ENCODE data around the gene PACRGL. TPM values are rescaled to one million over a fixed set of nuclear protein-coding genes. Genes with fewer than 3 reads are reported as not detected.

The PACRGL gene
- total RNA-seq, 4 donors from 2014 or later, result 10.8 to 28.6 (median 13.7) TPM

GRCh38 chr4:20666012-20666860, 34.0 kb upstream of the PACRGL start:
- no peaks in the 10 kb centered on the region for H3K4me1 ChIP-seq
- WGBS, 2 donors, result 67 to 83% methylated on average over 4 of the region's 4 CpGs
- intact Hi-C loops (cut with DNase I), result no loop called here
- no peak for DNase-seq
- no peaks in the 10 kb centered on the region for H3K36me3 ChIP-seq
- H3K4me3 ChIP-seq, result no peak overlapping the region
- H3K27ac ChIP-seq, result no peak overlapping the region
- H3K27me3 ChIP-seq, result no peaks in the 10 kb centered on the region
- no peaks in the 10 kb centered on the region for H3K9me3 ChIP-seq
- TF ChIP-seq, protein P1, sequence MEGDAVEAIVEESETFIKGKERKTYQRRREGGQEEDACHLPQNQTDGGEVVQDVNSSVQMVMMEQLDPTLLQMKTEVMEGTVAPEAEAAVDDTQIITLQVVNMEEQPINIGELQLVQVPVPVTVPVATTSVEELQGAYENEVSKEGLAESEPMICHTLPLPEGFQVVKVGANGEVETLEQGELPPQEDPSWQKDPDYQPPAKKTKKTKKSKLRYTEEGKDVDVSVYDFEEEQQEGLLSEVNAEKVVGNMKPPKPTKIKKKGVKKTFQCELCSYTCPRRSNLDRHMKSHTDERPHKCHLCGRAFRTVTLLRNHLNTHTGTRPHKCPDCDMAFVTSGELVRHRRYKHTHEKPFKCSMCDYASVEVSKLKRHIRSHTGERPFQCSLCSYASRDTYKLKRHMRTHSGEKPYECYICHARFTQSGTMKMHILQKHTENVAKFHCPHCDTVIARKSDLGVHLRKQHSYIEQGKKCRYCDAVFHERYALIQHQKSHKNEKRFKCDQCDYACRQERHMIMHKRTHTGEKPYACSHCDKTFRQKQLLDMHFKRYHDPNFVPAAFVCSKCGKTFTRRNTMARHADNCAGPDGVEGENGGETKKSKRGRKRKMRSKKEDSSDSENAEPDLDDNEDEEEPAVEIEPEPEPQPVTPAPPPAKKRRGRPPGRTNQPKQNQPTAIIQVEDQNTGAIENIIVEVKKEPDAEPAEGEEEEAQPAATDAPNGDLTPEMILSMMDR (IDR thresholded peaks at IDR 0.05), result no peak
- TF ChIP-seq POLR2A (IDR thresholded peaks at IDR 0.05), result no peak

- no peaks in the 10 kb centered on the region for H3K4me1 ChIP-seq
- 45 to 62% methylated on average over 1 of the region's 1 CpG for WGBS, 2 donors
- no peak overlapping the region for H3K4me3 ChIP-seq
- no peaks in the 10 kb centered on the region for H3K9me3 ChIP-seq
- H3K27me3 ChIP-seq, result no peaks in the 10 kb centered on the region
- H3K27ac ChIP-seq, result no peak overlapping the region
- DNase-seq, result no peak
- H3K36me3 ChIP-seq, result no peaks in the 10 kb centered on the region
- no peak for TF ChIP-seq POLR2A (IDR thresholded peaks at IDR 0.05)
- TF ChIP-seq, protein P1 (IDR thresholded peaks at IDR 0.05), result no peak
- intact Hi-C loops (cut with DNase I), result no loop called here
Measured at GRCh38 chr4:20672262-20672661, 28.0 kb upstream of the PACRGL start.

DNA sequence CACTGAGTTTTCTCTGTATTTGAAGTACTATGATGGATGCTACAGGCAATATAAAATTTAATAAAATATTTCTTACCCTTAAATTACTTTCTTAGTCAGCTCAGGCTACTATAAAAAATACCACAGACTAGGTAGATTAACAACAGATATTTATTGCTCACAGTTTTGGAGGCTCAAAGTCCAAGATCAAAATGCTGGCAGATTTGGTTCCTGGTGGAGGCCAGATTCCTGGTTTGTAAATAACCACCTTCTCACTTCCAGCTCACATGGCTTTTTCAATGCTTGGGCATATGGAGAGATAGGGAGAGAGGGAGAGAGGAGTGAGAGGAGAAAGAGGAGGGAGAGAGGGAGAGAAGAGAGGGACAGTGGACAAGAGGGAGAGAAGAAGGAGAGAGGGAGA, 24.5 kb upstream of the PACRGL start:
- no peaks in the 10 kb centered on the region for H3K27me3 ChIP-seq
- no peak overlapping the region for H3K4me3 ChIP-seq
- H3K4me1 ChIP-seq, result no peaks in the 10 kb centered on the region
- H3K9me3 ChIP-seq, result no peaks in the 10 kb centered on the region
- no peaks in the 10 kb centered on the region for H3K36me3 ChIP-seq
- no peak for TF ChIP-seq POLR2A (IDR thresholded peaks at IDR 0.05)
- TF ChIP-seq, protein P1 (IDR thresholded peaks at IDR 0.05), result no peak
- no peak overlapping the region for H3K27ac ChIP-seq
- intact Hi-C loops (cut with DNase I), result no loop called here
- no peak for DNase-seq

GRCh38 chr4:20676501-20677197, 23.6 kb upstream of the PACRGL start:
- H3K36me3 ChIP-seq, result no peaks in the 10 kb centered on the region
- H3K9me3 ChIP-seq, result no peaks in the 10 kb centered on the region
- TF ChIP-seq, protein P1 (IDR thresholded peaks at IDR 0.05), result no peak
- no peak for TF ChIP-seq POLR2A (IDR thresholded peaks at IDR 0.05)
- H3K4me3 ChIP-seq, result no peak overlapping the region
- no peaks in the 10 kb centered on the region for H3K27me3 ChIP-seq
- no peak overlapping the region for H3K27ac ChIP-seq
- no peak for DNase-seq
- H3K4me1 ChIP-seq, result no peaks in the 10 kb centered on the region
- intact Hi-C loops (cut with DNase I), result no loop called here
- WGBS, 2 donors, result 49 to 51% methylated on average over 8 of the region's 8 CpGs

- no peak overlapping the region for H3K27ac ChIP-seq
- H3K27me3 ChIP-seq, result no peaks in the 10 kb centered on the region
- H3K4me3 ChIP-seq, result no peak overlapping the region
- no peaks in the 10 kb centered on the region for H3K36me3 ChIP-seq
- no peaks in the 10 kb centered on the region for H3K9me3 ChIP-seq
- WGBS, 2 donors, result 75 to 84% methylated on average over 3 of the region's 3 CpGs
- intact Hi-C loops (cut with DNase I), result no loop called here
- no peaks in the 10 kb centered on the region for H3K4me1 ChIP-seq
- no peak for DNase-seq
- no peak for TF ChIP-seq POLR2A (IDR thresholded peaks at IDR 0.05)
- TF ChIP-seq, protein P1 (IDR thresholded peaks at IDR 0.05), result no peak
Measured at GRCh38 chr4:20678400-20678799, 21.9 kb upstream of the PACRGL start.
